Measurements from ENCODE around the gene LVRN.

- TF ChIP-seq CTCF (IDR thresholded peaks at IDR 0.05; ENCODE audit: low read depth, low read length): peak; percentile 82
- no peak for TF ChIP-seq EZH2phosphoT487 (IDR thresholded peaks at IDR 0.05; ENCODE audit: low read depth)
Observed at GRCh38 chr5:116068028-116068632, 105.9 kb downstream of the LVRN start.
